HCT116 (cell line): ENCODE measurements around the gene GSC2.

Experiments used
- EZH2 ChIP-seq: fragments of 200-600 bp; sonication (generic); IDR thresholded peaks from 2 replicates; pipeline ENCODE4 v1.6.1; 2017; ENCODE audit warnings: antibody characterized with exemption, mixed run types
- EZH2phosphoT487 ChIP-seq: fragments of 200-600 bp; IDR thresholded peaks from 2 replicates; pipeline ENCODE4 v1.6.1; 2018; ENCODE audit warnings: antibody characterized with exemption, borderline replicate concordance
- JUND ChIP-seq: IDR thresholded peaks from 2 replicates; pipeline ENCODE4 v1.6.1; 2012
- POLR2A ChIP-seq: IDR thresholded peaks from 2 replicates; pipeline ENCODE4 v1.7.0; 2011; ENCODE audit warnings: borderline replicate concordance; ENCODE audit not compliant: insufficient read depth, insufficient read length; ENCODE audit errors: extremely low read depth
- POLR2AphosphoS5 ChIP-seq: IDR thresholded peaks from 2 replicates; pipeline ENCODE4 v1.6.1; 2011; ENCODE audit warnings: mild to moderate bottlenecking, low read depth, low read length, moderate library complexity
- SIN3A ChIP-seq: IDR thresholded peaks from 2 replicates; pipeline ENCODE4 v1.6.1; 2012; ENCODE audit warnings: low read depth
- SRF ChIP-seq: IDR thresholded peaks from 2 replicates; pipeline ENCODE4 v1.6.1; 2012; ENCODE audit warnings: low read depth
- ZFX ChIP-seq: fragments of 450-650 bp; IDR thresholded peaks from 2 replicates; pipeline ENCODE4 v1.6.1; 2017
- TF ChIP-seq, protein P1 (sequence below), 3 experiments: fragments of 200-600 bp in 1 of 3; sonication (generic) in 1 of 3; IDR thresholded peaks in 2 of 3; conservative IDR thresholded peaks in 1 of 3; 2 replicates each; pipeline ENCODE4 v1.5.1; 2012 to 2017; ENCODE audit warnings: low read depth in 2 of 3, low read length in 2 of 3, antibody characterized with exemption in 1 of 3, borderline replicate concordance in 1 of 3, control low read depth in 1 of 3, mild to moderate bottlenecking in 1 of 3, mixed read lengths in 1 of 3, mixed run types in 1 of 3, moderate library complexity in 1 of 3; ENCODE audit not compliant: insufficient read depth in 1 of 3

DNA sequence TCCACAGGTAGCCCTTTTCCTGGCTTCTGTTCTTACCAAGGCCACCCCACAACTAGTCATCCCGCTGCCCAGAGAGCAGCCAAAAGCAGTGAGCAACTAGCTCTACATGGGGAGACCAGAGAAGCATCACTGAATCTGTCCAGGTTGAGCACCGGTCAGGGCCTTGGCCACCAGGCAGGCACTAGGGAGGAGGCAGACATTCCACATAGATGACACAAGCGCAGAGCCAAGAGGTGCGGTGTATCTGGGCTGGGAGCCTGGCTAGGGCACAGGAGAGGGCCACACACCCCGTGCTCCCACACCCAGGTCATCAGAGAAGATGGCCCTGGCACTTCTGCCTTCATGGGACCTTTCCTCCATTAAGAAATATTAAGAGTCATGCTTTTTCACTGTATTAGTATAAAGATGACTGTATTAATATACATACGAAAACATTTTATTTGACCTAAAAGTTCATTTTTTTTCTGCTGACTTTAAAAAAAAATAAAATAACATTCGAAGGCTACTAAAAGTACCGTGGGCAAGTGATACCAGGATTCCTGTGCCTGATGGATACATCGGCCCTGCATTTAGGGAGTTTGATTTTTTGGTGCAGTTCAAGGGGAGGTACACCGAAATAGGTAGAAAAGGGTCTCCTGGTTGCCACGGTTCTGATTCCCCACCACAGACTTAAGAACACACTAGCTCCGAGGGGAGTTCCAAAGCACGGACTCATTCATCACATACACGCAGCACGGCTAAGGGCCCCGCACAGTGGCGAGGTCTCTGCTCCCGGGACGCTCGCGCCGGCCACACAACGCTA is 29.1 kb downstream of the GSC2 start:
- TF ChIP-seq, protein P1, sequence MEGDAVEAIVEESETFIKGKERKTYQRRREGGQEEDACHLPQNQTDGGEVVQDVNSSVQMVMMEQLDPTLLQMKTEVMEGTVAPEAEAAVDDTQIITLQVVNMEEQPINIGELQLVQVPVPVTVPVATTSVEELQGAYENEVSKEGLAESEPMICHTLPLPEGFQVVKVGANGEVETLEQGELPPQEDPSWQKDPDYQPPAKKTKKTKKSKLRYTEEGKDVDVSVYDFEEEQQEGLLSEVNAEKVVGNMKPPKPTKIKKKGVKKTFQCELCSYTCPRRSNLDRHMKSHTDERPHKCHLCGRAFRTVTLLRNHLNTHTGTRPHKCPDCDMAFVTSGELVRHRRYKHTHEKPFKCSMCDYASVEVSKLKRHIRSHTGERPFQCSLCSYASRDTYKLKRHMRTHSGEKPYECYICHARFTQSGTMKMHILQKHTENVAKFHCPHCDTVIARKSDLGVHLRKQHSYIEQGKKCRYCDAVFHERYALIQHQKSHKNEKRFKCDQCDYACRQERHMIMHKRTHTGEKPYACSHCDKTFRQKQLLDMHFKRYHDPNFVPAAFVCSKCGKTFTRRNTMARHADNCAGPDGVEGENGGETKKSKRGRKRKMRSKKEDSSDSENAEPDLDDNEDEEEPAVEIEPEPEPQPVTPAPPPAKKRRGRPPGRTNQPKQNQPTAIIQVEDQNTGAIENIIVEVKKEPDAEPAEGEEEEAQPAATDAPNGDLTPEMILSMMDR (IDR thresholded peaks at IDR 0.05 in 2 of 3, conservative IDR thresholded peaks at IDR 0.05 in 1 of 3; ENCODE audit: borderline replicate concordance in 1 of 3, insufficient read depth in 1 of 3, low read depth in 2 of 3, low read length in 2 of 3): no peak
- TF ChIP-seq POLR2A: no peak
- TF ChIP-seq SRF: no peak
- TF ChIP-seq ZFX: no peak
- no peak for TF ChIP-seq EZH2phosphoT487
- TF ChIP-seq JUND: no peak; the same call in 1 of the 2 replicates
- TF ChIP-seq SIN3A: no peak
- TF ChIP-seq EZH2: no peak
- no peak for TF ChIP-seq POLR2AphosphoS5
